Endodermal cell (in vitro differentiated cells): ENCODE data around the gene VMP1. TPM values are rescaled to one million over a fixed set of nuclear protein-coding genes. Genes with fewer than 3 reads are reported as not detected.
"Not testable (repeated sequence)": the region's sequence is repeated elsewhere in the genome, so short reads cannot be mapped to it uniquely, and the experiment has no call there.

Experiments used
- DNase-seq: peaks from one replicate; pipeline ENCODE4 v3.0.0-alpha.2; 2017
- H3K27ac ChIP-seq: 2 replicates; pipeline ENCODE4 v1.5.1; 2013; ENCODE audit warnings: mild to moderate bottlenecking, low read depth, low read length, moderate library complexity
- H3K27me3 ChIP-seq: 2 replicates; pipeline ENCODE4 v1.6.1; 2013; ENCODE audit warnings: mild to moderate bottlenecking, low read length, moderate library complexity; ENCODE audit not compliant: insufficient read depth, control insufficient read depth, poor library complexity, severe bottlenecking
- H3K36me3 ChIP-seq: 2 replicates; pipeline ENCODE4 v1.7.0; 2013; ENCODE audit warnings: mild to moderate bottlenecking, low read length, moderate library complexity; ENCODE audit not compliant: control insufficient read depth, insufficient read depth
- H3K4me1 ChIP-seq: one replicate; pipeline ENCODE4 v1.7.0; 2013; ENCODE audit warnings: low read length; ENCODE audit not compliant: control insufficient read depth, insufficient read depth
- H3K4me3 ChIP-seq: 2 replicates; pipeline ENCODE4 v1.5.1; 2013; ENCODE audit warnings: mild to moderate bottlenecking, low read length, moderate library complexity
- H3K9ac ChIP-seq: 2 replicates; pipeline ENCODE4 v1.6.1; 2013; ENCODE audit warnings: mild to moderate bottlenecking, low read length, moderate library complexity; ENCODE audit not compliant: poor library complexity, severe bottlenecking; ENCODE audit errors: extremely low read depth
- H3K9me3 ChIP-seq: 2 replicates; pipeline ENCODE4 v1.6.1; 2013; ENCODE audit warnings: mild to moderate bottlenecking, low read length, moderate library complexity; ENCODE audit not compliant: control insufficient read depth
- H3K27ac Mint-ChIP-seq: 2 replicates; pipeline ENCODE4 v1.8.0; 2020; ENCODE audit warnings: mixed read lengths
- H3K27me3 Mint-ChIP-seq: 2 replicates; pipeline ENCODE4 v1.8.0; 2021; ENCODE audit warnings: mild to moderate bottlenecking, mixed read lengths; ENCODE audit not compliant: insufficient read depth
- H3K36me3 Mint-ChIP-seq: 2 replicates; pipeline ENCODE4 v1.8.0; 2020; ENCODE audit warnings: low read depth, mixed read lengths
- H3K4me1 Mint-ChIP-seq: 2 replicates; pipeline ENCODE4 v1.8.0; 2020; ENCODE audit warnings: mixed read lengths
- H3K4me3 Mint-ChIP-seq: 2 replicates; pipeline ENCODE4 v1.8.0; 2020; ENCODE audit warnings: mild to moderate bottlenecking, moderate library complexity, mixed read lengths
- H3K9me3 Mint-ChIP-seq: 2 replicates; pipeline ENCODE4 v1.8.0; 2020; ENCODE audit warnings: mild to moderate bottlenecking, mixed read lengths
- CTCF ChIP-seq: fragments of 200-600 bp; sonication (generic); conservative IDR thresholded peaks from 2 replicates; pipeline ENCODE4 v1.5.0; 2021; ENCODE audit warnings: antibody characterized with exemption, mild to moderate bottlenecking
- WGBS, 2 experiments: methylation state at CpG; one replicate each; pipeline versions ENCODE4 v1.1.5 to v1.1.7; 2013; ENCODE audit warnings: missing lambda C conversion rate in 2 of 2, mixed read lengths in 1 of 2; ENCODE audit not compliant: insufficient coverage in 1 of 2, insufficient read length in 1 of 2; 5-methylcytosine and 5-hydroxymethylcytosine counted together
- total RNA-seq, 2 donors: library from RNA; stranded (reverse); fragmentation: NEBNext Ultra II Directional in 1 of 2; extraction: Animal tissue kit (Norgen Biotek cat#: 25700) in 1 of 2; gene quantifications; 2 replicates in 1 of 2; 3 replicates in 1 of 2; pipeline ENCODE4 v1.2.1, GENCODE V29; 2021

Gene VMP1
- total RNA-seq, 2 donors from 2014 or later, result 67.9 to 69.9 TPM

DNA sequence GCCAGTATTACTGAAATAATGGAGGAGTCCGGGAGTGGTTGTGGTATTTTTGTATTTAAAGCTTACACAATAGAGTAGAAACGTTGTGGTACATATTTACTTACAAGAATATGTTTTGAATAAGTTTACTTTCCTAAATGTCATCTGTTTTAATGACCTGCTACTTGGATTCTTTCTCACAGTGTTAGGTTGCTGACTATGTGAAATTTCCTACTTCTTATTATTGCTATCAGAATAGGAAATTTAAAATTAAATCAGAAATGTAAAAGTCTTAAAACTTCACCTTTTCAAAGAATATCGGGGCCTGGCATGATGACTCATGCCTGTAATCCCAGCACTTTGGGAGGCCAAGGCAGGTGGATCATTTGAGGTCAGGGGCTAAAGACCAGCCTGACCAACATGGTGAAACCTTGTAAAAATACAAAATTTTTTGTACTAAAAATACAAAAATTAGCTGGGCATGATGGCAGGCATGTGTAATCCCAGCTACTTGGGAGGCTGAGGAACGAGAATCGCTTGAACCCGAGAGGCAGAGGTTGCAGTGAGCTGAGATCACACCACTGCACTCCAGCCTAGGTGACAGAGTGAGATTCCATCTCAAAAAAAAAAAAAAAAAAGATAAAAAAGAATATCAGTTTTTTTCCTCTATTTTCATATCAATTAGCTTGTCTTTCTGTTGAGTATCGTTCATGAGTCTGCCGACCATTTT is 77.8 kb downstream of the VMP1 start:
- Histone ChIP-seq H3K27ac (peak overlapping the region; percentile 38), H3K9ac (no peak overlapping the region), H3K4me1 (peaks cover 11% of the 10 kb centered on the region), H3K36me3 (no peaks in the 10 kb centered on the region), H3K4me3 (no peak overlapping the region), H3K27me3 (no peaks in the 10 kb centered on the region), H3K9me3 (no peaks in the 10 kb centered on the region)
- H3K9me3 Mint-ChIP-seq, result no peaks in the 10 kb centered on the region
- no peak overlapping the region for H3K4me3 Mint-ChIP-seq
- peaks cover 3% of the 10 kb centered on the region for H3K36me3 Mint-ChIP-seq
- TF ChIP-seq CTCF, result no peak
- no peak overlapping the region for H3K27ac Mint-ChIP-seq
- DNase-seq, result no peak
- no peaks in the 10 kb centered on the region for H3K27me3 Mint-ChIP-seq
- WGBS, 2 experiments, result 91% methylated on average over 7 of the region's 8 CpGs; no CpG with 5 or more reads in 1 of the 2 experiments
- H3K4me1 Mint-ChIP-seq, result peaks cover 30% of the 10 kb centered on the region

- Histone ChIP-seq H3K27ac (peak overlapping the region; percentile 87), H3K9ac (no peak overlapping the region), H3K4me1 (peaks cover 11% of the 10 kb centered on the region), H3K9me3 (no peaks in the 10 kb centered on the region), H3K4me3 (no peak overlapping the region), H3K36me3 (no peaks in the 10 kb centered on the region), H3K27me3 (no peaks in the 10 kb centered on the region)
- no peaks in the 10 kb centered on the region for H3K27me3 Mint-ChIP-seq
- H3K27ac Mint-ChIP-seq, result peak overlapping the region; percentile 90
- WGBS, 2 experiments, result 63 to 69% methylated on average over 2 of the region's 2 CpGs
- no peaks in the 10 kb centered on the region for H3K9me3 Mint-ChIP-seq
- no peak overlapping the region for H3K4me3 Mint-ChIP-seq
- H3K36me3 Mint-ChIP-seq, result peaks cover 3% of the 10 kb centered on the region
- H3K4me1 Mint-ChIP-seq, result peaks cover 30% of the 10 kb centered on the region
- DNase-seq, result no peak
- TF ChIP-seq CTCF, result no peak
Measured at GRCh38 chr17:59786213-59786535, 78.7 kb downstream of the VMP1 start.

DNA sequence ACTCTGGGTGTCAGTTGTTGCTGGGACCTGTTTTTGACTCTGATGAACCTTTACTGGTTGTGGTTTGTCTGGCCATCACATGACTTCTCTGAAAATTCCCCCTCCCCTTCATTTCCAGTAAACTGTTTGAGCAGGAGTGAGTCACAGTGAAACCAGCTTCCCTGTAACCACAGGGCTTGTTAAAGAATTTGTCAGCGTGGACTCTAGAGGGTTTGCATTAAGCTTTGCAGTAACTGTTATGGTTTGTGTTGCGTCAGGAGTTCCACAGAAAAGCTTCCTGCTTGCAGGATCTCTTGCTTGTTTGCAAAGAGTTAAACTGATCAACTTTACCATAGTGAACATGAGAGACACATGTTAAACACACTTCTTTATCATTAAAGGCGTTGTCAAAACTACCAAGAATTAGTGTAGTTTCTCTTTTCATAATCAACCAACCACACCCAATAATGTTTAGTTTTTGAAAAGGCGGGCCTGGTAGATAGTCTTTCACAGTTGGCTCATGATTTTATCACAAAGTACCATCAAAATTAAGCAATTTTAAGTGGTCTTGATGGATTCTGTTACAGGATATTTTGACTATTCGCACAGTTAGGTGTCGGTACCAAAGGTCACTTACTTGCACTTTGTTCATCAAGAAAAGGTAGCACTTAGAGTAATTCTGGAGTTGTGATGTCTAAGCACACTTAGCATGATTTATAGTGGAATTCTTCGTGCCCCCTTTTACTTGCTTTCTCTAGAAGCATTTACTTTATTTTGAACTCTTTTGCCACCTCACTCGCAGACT is 79.3 kb downstream of the VMP1 start:
- TF ChIP-seq CTCF, result no peak
- Histone ChIP-seq H3K4me1 (peaks cover 11% of the 10 kb centered on the region), H3K9ac (no peak overlapping the region), H3K4me3 (no peak overlapping the region), H3K27me3 (no peaks in the 10 kb centered on the region), H3K27ac (peak overlapping the region; percentile 87), H3K36me3 (no peaks in the 10 kb centered on the region), H3K9me3 (no peaks in the 10 kb centered on the region)
- peak; percentile 81 for DNase-seq
- H3K4me1 Mint-ChIP-seq, result peaks cover 30% of the 10 kb centered on the region
- H3K36me3 Mint-ChIP-seq, result peaks cover 4% of the 10 kb centered on the region
- no peaks in the 10 kb centered on the region for H3K27me3 Mint-ChIP-seq
- H3K9me3 Mint-ChIP-seq, result no peaks in the 10 kb centered on the region
- H3K4me3 Mint-ChIP-seq, result no peak overlapping the region
- WGBS, 2 experiments, result 63 to 76% methylated on average over 7 to 8 of the region's 8 CpGs
- H3K27ac Mint-ChIP-seq, result peak overlapping the region; percentile 90

DNA sequence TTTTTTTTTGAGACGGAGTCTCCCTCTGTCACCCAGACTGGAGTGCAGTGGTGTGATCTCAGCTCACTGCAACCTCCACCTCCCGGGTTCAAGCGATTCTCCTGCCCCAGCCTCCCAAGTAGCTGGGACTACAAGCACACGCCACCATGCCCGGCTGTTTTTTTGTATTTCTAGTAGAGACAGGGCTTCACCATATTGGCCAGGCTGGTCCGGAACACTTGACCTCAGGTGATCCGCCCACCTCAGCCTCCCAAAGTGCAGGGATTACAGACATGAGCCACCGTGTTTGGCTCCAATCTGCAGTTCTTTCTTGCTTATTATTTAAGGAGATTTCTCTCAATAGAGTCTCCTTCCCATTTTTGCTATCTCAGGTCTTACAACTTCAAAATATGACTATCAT is 82.4 kb downstream of the VMP1 start:
- not testable (repeated sequence) for H3K27ac Mint-ChIP-seq, H3K4me3 Mint-ChIP-seq, H3K27me3 ChIP-seq, DNase-seq, H3K9me3 Mint-ChIP-seq, H3K4me3 ChIP-seq, H3K9ac ChIP-seq, H3K36me3 ChIP-seq, H3K27me3 Mint-ChIP-seq, H3K9me3 ChIP-seq, H3K4me1 ChIP-seq
- WGBS, 2 experiments, result 95 to 98% methylated on average over 5 to 7 of the region's 8 CpGs
- Mint-ChIP-seq H3K4me1 (peaks cover 15% of the 10 kb centered on the region), H3K36me3 (peaks cover 14% of the 10 kb centered on the region)
- H3K27ac ChIP-seq, result peak overlapping the region; percentile 16

DNA sequence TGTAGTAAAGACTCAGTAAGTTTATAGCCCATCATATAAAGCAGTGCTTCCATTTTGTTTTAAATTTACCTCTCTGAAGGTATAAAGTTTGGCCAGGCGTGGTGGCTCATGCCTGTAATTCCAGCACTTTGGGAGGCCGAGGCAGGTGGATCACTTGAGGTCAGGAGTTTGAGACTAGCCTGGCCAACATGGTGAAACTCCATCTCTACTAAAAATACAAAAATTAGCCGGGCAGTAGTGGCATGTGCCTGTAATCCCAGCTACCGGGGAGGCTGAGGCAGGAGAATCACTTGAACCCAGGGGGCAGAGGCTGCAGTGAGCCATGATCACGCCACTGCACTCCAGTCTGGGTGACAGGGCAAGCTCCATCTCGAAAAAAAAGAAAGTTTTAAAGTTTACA is 83.0 kb downstream of the VMP1 start:
- 90 to 93% methylated on average over 2 to 6 of the region's 6 CpGs for WGBS, 2 experiments
- H3K4me3 Mint-ChIP-seq, H3K9ac ChIP-seq, H3K9me3 ChIP-seq, H3K4me3 ChIP-seq, H3K27me3 ChIP-seq, H3K9me3 Mint-ChIP-seq, H3K4me1 ChIP-seq, H3K27ac ChIP-seq, H3K27me3 Mint-ChIP-seq, H3K27ac Mint-ChIP-seq, H3K36me3 ChIP-seq, DNase-seq: not testable (repeated sequence)
- H3K4me1 Mint-ChIP-seq, result peaks cover 12% of the 10 kb centered on the region
- peaks cover 14% of the 10 kb centered on the region for H3K36me3 Mint-ChIP-seq
